H1 (cell line): ENCODE measurements around the gene TAF13. TPM values are rescaled to one million over a fixed set of nuclear protein-coding genes. Genes with fewer than 3 reads are reported as not detected.

Source experiments
- RBBP5 ChIP-seq: IDR thresholded peaks from 2 replicates; pipeline ENCODE4 v1.7.1; 2012; ENCODE audit warnings: low read depth, mild to moderate bottlenecking, inconsistent platforms, low read length, moderate library complexity, borderline replicate concordance
- TAF1 ChIP-seq: IDR thresholded peaks from 2 replicates; pipeline ENCODE4 v1.6.1; 2011; ENCODE audit warnings: mild to moderate bottlenecking, low read depth, low read length
- USF2 ChIP-seq: IDR thresholded peaks from 2 replicates; pipeline ENCODE4 v1.6.1; 2011; ENCODE audit warnings: low read length, improper control_type of control experiment
- polyA plus RNA-seq, 7 experiments: library from polyadenylated mRNA; depleted of rRNA in 3 of 7; stranded (reverse) in 5 of 7; unstranded in 2 of 7; fragments of >200 nt in 5 of 7; fragments of 200-250 nt in 2 of 7; gene quantifications; 1 replicate in 5 of 7; 2 replicates in 1 of 7; 4 replicates in 1 of 7; pipeline versions ENCODE4 v1.2.1 to v1.2.3, GENCODE V29; 2011 to 2013; ENCODE audit warnings: missing spikeins in 2 of 7, mixed read lengths in 2 of 7
- total RNA-seq: library from RNA; stranded (reverse); fragmentation: NEBNext Ultra II Directional; extraction: Animal tissue kit (Norgen Biotek cat#: 25700); gene quantifications from 2 replicates; pipeline ENCODE4 v1.2.1, GENCODE V29; 2021
- TF ChIP-seq, protein P1 (sequence below), 3 experiments: IDR thresholded peaks; 1 replicate in 2 of 3; 2 replicates in 1 of 3; pipeline versions ENCODE4 v1.5.1 to v1.6.1; 2011; ENCODE audit warnings: low read length in 3 of 3, mild to moderate bottlenecking in 3 of 3, inconsistent platforms in 2 of 3, low read depth in 1 of 3, moderate library complexity in 1 of 3; ENCODE audit not compliant: insufficient read depth in 1 of 3; ENCODE audit errors: control extremely low read depth in 1 of 3

Gene TAF13
- total and polyA plus RNA-seq, 2 of the 8 experiments (the other 6 are each of a cell fraction or from before 2014, with no cell fraction given): 13.1 to 41.7 TPM

- TF ChIP-seq, protein P1, sequence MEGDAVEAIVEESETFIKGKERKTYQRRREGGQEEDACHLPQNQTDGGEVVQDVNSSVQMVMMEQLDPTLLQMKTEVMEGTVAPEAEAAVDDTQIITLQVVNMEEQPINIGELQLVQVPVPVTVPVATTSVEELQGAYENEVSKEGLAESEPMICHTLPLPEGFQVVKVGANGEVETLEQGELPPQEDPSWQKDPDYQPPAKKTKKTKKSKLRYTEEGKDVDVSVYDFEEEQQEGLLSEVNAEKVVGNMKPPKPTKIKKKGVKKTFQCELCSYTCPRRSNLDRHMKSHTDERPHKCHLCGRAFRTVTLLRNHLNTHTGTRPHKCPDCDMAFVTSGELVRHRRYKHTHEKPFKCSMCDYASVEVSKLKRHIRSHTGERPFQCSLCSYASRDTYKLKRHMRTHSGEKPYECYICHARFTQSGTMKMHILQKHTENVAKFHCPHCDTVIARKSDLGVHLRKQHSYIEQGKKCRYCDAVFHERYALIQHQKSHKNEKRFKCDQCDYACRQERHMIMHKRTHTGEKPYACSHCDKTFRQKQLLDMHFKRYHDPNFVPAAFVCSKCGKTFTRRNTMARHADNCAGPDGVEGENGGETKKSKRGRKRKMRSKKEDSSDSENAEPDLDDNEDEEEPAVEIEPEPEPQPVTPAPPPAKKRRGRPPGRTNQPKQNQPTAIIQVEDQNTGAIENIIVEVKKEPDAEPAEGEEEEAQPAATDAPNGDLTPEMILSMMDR (IDR thresholded peaks at IDR 0.05; ENCODE audit: control extremely low read depth in 1 of 3, insufficient read depth in 1 of 3, low read depth in 1 of 3, low read length in 3 of 3): no peak
- no peak for TF ChIP-seq RBBP5
- no peak for TF ChIP-seq TAF1
- TF ChIP-seq USF2: no peak
Measured at GRCh38 chr1:109048335-109048734, 27.5 kb downstream of the TAF13 start (continued).
